Tibial artery (tissue), 4 donors: ENCODE results near the gene ZNF490.
"Not testable (repeated sequence)": the region's sequence is repeated elsewhere in the genome, so short reads cannot be mapped to it uniquely, and the experiment has no call there.

Experiments
- DNase-seq, 2 donors: peaks; one replicate each; pipeline ENCODE4 v3.0.0-alpha.2; 2019
- H3K27ac ChIP-seq, 2 donors: fragments of 200-600 bp; sonication (generic) in 1 of 2; 1 replicate in 1 of 2; 2 replicates in 1 of 2; pipeline ENCODE4 v1.5.1; 2018 to 2019; ENCODE audit warnings: mild to moderate bottlenecking in 1 of 2
- H3K27me3 ChIP-seq, 2 donors: fragments of 200-600 bp; sonication (generic) in 1 of 2; one replicate each; pipeline versions ENCODE4 v1.5.1 to v1.6.0; 2016 to 2019
- H3K36me3 ChIP-seq, 3 donors: fragments of 200-600 bp; sonication (generic) in 2 of 3; one replicate each; pipeline ENCODE4 v1.5.1; 2016 to 2019; ENCODE audit warnings: mild to moderate bottlenecking in 2 of 3
- H3K4me1 ChIP-seq, 4 donors: fragments of 200-600 bp; sonication (generic) in 2 of 4; 1 replicate in 3 of 4; 2 replicates in 1 of 4; pipeline ENCODE4 v1.5.1; 2016 to 2019
- H3K4me3 ChIP-seq, 2 donors: fragments of 200-600 bp; sonication (generic) in 1 of 2; 1 replicate in 1 of 2; 2 replicates in 1 of 2; pipeline ENCODE4 v1.5.1; 2018 to 2019; ENCODE audit warnings: mild to moderate bottlenecking in 2 of 2
- H3K9me3 ChIP-seq, 3 donors: fragments of 200-600 bp; sonication (generic) in 1 of 3; one replicate each; pipeline ENCODE4 v1.5.1; 2016 to 2019
- intact Hi-C: fragments of 100-400 bp; cut with DNase I; formaldehyde crosslinking; loops from one replicate; pipeline ENCODE4 v1.15.0; 2023; ENCODE audit warnings: low total_unique reads
- TF ChIP-seq, protein P1 (sequence below), 2 experiments: fragments of 200-600 bp in 1 of 2; fragments of 450-650 bp in 1 of 2; IDR thresholded peaks; one replicate each; pipeline ENCODE4 v1.5.1; 2017 to 2019; ENCODE audit warnings: antibody characterized with exemption in 2 of 2, mild to moderate bottlenecking in 1 of 2, moderate library complexity in 1 of 2

ZNF490 gene

DNA sequence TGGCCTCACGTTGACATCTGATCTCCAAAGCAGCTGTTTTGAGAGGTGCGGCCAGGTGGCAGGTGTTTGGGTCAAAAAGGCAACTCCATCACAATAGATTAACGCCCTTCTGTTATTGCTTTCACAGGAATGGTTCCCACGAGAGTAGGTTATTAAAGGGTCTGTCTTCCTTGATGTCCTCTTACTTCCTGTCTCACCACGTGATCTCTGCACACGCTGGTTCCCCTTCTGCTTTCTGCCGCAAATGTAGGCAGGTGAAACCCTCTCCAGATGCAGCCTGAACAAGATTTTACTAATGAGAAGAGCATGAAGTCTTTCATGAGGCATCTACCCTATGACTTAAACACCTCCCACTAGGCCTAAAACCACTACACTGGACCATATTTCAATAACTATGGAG, 36.6 kb downstream of the ZNF490 start:
- Histone ChIP-seq H3K4me1 (no peaks in the 10 kb centered on the region), H3K27me3 (no peaks in the 10 kb centered on the region), H3K27ac (no peak overlapping the region), H3K4me3 (no peak overlapping the region), H3K36me3 (peaks cover 4 to 33% (median 19%) of the 10 kb centered on the region in 3 donors), H3K9me3 (peaks cover 0 to 7% (median 0%) of the 10 kb centered on the region in 3 donors)
- DNase-seq, result no peak
- TF ChIP-seq, protein P1, sequence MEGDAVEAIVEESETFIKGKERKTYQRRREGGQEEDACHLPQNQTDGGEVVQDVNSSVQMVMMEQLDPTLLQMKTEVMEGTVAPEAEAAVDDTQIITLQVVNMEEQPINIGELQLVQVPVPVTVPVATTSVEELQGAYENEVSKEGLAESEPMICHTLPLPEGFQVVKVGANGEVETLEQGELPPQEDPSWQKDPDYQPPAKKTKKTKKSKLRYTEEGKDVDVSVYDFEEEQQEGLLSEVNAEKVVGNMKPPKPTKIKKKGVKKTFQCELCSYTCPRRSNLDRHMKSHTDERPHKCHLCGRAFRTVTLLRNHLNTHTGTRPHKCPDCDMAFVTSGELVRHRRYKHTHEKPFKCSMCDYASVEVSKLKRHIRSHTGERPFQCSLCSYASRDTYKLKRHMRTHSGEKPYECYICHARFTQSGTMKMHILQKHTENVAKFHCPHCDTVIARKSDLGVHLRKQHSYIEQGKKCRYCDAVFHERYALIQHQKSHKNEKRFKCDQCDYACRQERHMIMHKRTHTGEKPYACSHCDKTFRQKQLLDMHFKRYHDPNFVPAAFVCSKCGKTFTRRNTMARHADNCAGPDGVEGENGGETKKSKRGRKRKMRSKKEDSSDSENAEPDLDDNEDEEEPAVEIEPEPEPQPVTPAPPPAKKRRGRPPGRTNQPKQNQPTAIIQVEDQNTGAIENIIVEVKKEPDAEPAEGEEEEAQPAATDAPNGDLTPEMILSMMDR (IDR thresholded peaks at IDR 0.05), result no peak
- intact Hi-C loops, result no loop called here

DNA sequence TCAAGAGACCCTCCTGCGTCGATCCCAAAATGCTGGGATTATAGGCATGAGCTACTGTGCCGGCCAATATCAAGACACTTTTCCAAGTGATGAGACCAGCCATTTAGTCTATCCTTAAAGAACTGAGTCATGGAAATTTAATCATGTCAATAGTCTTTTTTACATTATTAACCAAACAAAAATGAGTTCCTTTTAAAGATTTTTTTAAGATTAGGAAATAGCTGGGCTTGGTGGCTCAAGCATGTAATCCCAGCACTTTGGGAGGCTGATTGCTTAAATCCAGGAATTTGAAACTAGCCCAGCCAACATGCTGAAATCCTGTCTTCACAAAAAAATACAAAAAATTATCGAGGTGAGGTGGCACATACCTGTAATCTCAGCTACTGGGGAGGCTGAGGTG, 42.7 kb downstream of the ZNF490 start:
- no peak for DNase-seq
- Histone ChIP-seq H3K27me3 (no peaks in the 10 kb centered on the region), H3K36me3 (no peaks in the 10 kb centered on the region), H3K27ac (no peak overlapping the region), H3K4me3 (no peak overlapping the region), H3K9me3 (no peaks in the 10 kb centered on the region), H3K4me1 (peaks cover 0 to 8% (median 5%) of the 10 kb centered on the region in 4 donors)
- intact Hi-C loops, result loop anchor here (10.0 kb wide), 1 partner anchor 107 kb away; no protein-coding TSS in a partner anchor
- TF ChIP-seq, protein P1 (IDR thresholded peaks at IDR 0.05), result no peak

DNA sequence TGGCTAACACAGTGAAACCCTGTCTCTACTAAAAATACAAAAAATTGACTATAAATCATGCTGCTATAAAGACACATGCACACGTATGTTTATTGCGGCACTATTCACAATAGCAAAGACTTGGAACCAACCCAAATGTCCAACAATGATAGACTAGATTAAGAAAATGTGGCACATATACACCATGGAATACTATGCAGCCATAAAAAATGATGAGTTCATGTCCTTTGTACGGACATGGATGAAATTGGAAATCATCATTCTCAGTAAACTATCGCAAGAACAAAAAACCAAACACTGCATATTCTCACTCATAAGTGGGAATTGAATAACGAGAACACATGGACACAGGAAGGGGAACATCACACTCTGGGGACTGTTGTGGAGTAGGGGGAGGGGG, 44.2 kb downstream of the ZNF490 start:
- H3K4me1 ChIP-seq, H3K9me3 ChIP-seq, H3K4me3 ChIP-seq, H3K27me3 ChIP-seq, H3K27ac ChIP-seq, DNase-seq, H3K36me3 ChIP-seq: not testable (repeated sequence)
- intact Hi-C loops, result loop anchor here (10.0 kb wide), 1 partner anchor 108 kb away; no protein-coding TSS in a partner anchor

DNA sequence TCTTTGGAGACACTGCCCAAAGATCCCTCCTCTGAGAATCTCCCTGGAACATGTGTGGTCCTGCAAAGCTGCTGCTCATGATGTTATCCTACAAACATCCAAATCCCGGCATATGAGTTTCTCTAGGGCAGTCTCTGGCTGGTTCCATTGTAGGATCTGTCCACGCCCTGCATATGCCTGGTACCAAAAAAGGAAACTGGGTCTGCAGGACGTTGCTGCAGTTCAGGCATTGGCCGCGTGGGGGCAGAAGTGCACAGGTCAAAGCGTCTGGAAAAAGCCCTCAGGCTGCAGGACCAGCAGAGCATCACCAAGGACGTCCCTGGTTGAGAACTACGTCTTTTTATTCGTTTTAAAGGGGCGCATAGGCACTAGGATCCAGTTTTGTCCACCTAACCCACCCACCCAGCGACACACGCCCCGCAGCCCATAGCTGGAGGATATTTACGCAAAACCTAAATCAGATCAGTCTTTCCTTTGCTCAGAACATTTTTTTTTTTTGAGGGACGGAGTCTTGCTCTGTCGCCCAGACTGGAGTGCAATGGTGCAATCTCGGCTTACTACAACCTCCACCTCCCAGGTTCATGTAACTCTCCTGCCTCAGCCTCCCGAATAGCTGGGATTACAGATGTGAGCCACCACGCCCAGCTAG, 46.5 kb downstream of the ZNF490 start:
- peak overlapping the region in 1 of 2 donors; percentile 29 for H3K27ac ChIP-seq
- no peaks in the 10 kb centered on the region for H3K27me3 ChIP-seq
- no peak overlapping the region for H3K4me3 ChIP-seq
- H3K9me3 ChIP-seq, result no peaks in the 10 kb centered on the region
- TF ChIP-seq, protein P1 (IDR thresholded peaks at IDR 0.05), result peak; percentile 91 to 94
- intact Hi-C loops, result loop anchor here (10.0 kb wide), 1 partner anchor 111 kb away; no protein-coding TSS in a partner anchor
- peaks cover 0 to 8% (median 5%) of the 10 kb centered on the region in 4 donors for H3K4me1 ChIP-seq
- peak; percentile 91 to 94 for DNase-seq
- H3K36me3 ChIP-seq, result no peaks in the 10 kb centered on the region

DNA sequence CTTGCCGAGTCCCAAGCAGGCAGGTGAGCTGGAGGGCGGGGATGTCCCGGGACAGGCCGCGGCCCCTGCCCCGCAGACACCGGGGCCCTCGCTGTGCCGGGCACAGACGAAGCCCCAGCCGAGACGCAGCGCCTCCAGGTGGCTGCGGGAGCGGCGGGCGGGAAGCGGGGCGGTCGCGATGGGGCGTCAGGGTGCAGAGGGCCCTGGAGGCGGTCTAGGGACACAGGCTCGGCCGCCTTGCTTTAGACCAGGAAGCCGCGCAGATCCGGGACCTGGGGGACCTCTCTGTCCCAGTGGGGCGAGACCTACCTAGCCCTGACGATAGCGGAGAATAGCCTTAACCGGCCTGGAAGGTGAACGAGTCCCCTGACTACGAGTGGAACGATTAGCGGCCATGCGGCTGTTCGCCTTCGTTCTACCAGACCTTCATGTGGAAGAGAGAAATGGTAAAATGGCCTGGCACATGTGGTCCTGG, 55.1 kb downstream of the ZNF490 start:
- DNase-seq, result no peak
- no peaks in the 10 kb centered on the region for H3K36me3 ChIP-seq
- no peaks in the 10 kb centered on the region for H3K9me3 ChIP-seq
- intact Hi-C loops, result no loop called here
- H3K27ac ChIP-seq, result no peak overlapping the region
- H3K4me3 ChIP-seq, result peak overlapping the region in 1 of 2 donors; percentile 6
- peaks cover 0 to 2% of the 10 kb centered on the region in 2 donors for H3K27me3 ChIP-seq
- H3K4me1 ChIP-seq, result peaks cover 0 to 18% (median 9%) of the 10 kb centered on the region in 4 donors
- TF ChIP-seq, protein P1 (IDR thresholded peaks at IDR 0.05), result no peak
